Measurements from ENCODE around the gene PIK3AP1.

The PIK3AP1 gene

GRCh38 chr10:96618653-96619052 is 101.7 kb downstream of the PIK3AP1 start:
- FAIRE-seq (no peak), DNase-seq (ENCODE audit: low spot score) (no peak)

GRCh38 chr10:96616961-96617360 is 103.4 kb downstream of the PIK3AP1 start:
- no peak for DNase-seq (ENCODE audit: low spot score)

GRCh38 chr10:96614515-96614914 is 105.8 kb downstream of the PIK3AP1 start:
- no peak for FAIRE-seq
- peak; percentile 78 for DNase-seq (ENCODE audit: low spot score)

More at GRCh38 chr10:96616961-96617360, 103.4 kb downstream of the PIK3AP1 start:
- no peak for FAIRE-seq

GRCh38 chr10:96613576-96613975 is 106.7 kb downstream of the PIK3AP1 start:
- DNase-seq (ENCODE audit: low spot score) (no peak), FAIRE-seq (no peak)

GRCh38 chr10:96612055-96612830 is 108.1 kb downstream of the PIK3AP1 start:
- DNase-seq (ENCODE audit: low spot score) (no peak), FAIRE-seq (no peak)

- FAIRE-seq, result no peak
These were observed 109.5 kb downstream of the PIK3AP1 start for GRCh38 chr10:96610817-96611216.

GRCh38 chr10:96609510-96609909 is 110.8 kb downstream of the PIK3AP1 start:
- FAIRE-seq (no peak), DNase-seq (ENCODE audit: low spot score) (no peak)

More at GRCh38 chr10:96610817-96611216, 109.5 kb downstream of the PIK3AP1 start:
- no peak for DNase-seq (ENCODE audit: low spot score)

- FAIRE-seq, result no peak
- DNase-seq (ENCODE audit: low spot score), result no peak
These were observed 111.5 kb downstream of the PIK3AP1 start for GRCh38 chr10:96608805-96609204.

- FAIRE-seq, result no peak
- no peak for DNase-seq (ENCODE audit: low spot score)
These were observed 112.1 kb downstream of the PIK3AP1 start for GRCh38 chr10:96608262-96608661.

GRCh38 chr10:96606946-96607345 is 113.4 kb downstream of the PIK3AP1 start:
- DNase-seq (ENCODE audit: low spot score) (no peak), FAIRE-seq (no peak)

GRCh38 chr10:96606216-96606615 is 114.1 kb downstream of the PIK3AP1 start:
- no peak for FAIRE-seq
- peak; percentile 60 for DNase-seq (ENCODE audit: low spot score)

- FAIRE-seq (no peak), DNase-seq (ENCODE audit: low spot score) (no peak)
These were observed 120.0 kb downstream of the PIK3AP1 start for GRCh38 chr10:96600337-96600736.

- DNase-seq (ENCODE audit: low spot score) (no peak), FAIRE-seq (no peak)
These were observed 121.5 kb downstream of the PIK3AP1 start for GRCh38 chr10:96598846-96599245.

GRCh38 chr10:96596422-96597407 is 123.6 kb downstream of the PIK3AP1 start:
- DNase-seq (ENCODE audit: low spot score) (no peak), FAIRE-seq (no peak)

- DNase-seq (ENCODE audit: low spot score), result no peak
- no peak for FAIRE-seq
These were observed 124.6 kb downstream of the PIK3AP1 start for GRCh38 chr10:96595741-96596140.

GRCh38 chr10:96591946-96592345 is 128.4 kb downstream of the PIK3AP1 start:
- FAIRE-seq (no peak), DNase-seq (ENCODE audit: low spot score) (no peak)

GRCh38 chr10:96588616-96589419 is 131.5 kb downstream of the PIK3AP1 start:
- FAIRE-seq (no peak), DNase-seq (ENCODE audit: low spot score) (no peak)

GRCh38 chr10:96588060-96588554 is 132.2 kb downstream of the PIK3AP1 start:
- no peak for DNase-seq (ENCODE audit: low spot score)
- FAIRE-seq, result no peak

- FAIRE-seq, result no peak
- DNase-seq (ENCODE audit: low spot score), result no peak
These were observed 132.9 kb downstream of the PIK3AP1 start for GRCh38 chr10:96587264-96588059.
